Fibroblast of villous mesenchyme (primary cell): ENCODE data around the gene C19orf25. TPM values are rescaled to one million over a fixed set of nuclear protein-coding genes. Genes with fewer than 3 reads are reported as not detected.
"Not testable (repeated sequence)": the region's sequence is repeated elsewhere in the genome, so short reads cannot be mapped to it uniquely, and the experiment has no call there.

ENCODE experiments used
- DNase-seq: peaks from one replicate; pipeline ENCODE4 v3.0.0-alpha.2; 2010; ENCODE audit warnings: low read depth
- H3K4me3 ChIP-seq: 2 replicates; pipeline ENCODE4 v1.5.1; 2011; ENCODE audit warnings: low read depth, mild to moderate bottlenecking, low read length
- total RNA-seq: library from RNA; depleted of rRNA; stranded (reverse); fragments of >200 nt; gene quantifications from 2 replicates; pipeline ENCODE4 v1.2.3, GENCODE V29; 2012
- TF ChIP-seq, protein P1 (sequence below): IDR thresholded peaks from 2 replicates; pipeline ENCODE4 v1.5.1; 2012; ENCODE audit warnings: low read depth, mild to moderate bottlenecking, low read length; ENCODE audit not compliant: insufficient read depth

Gene C19orf25
- total RNA-seq, 1 donor: 32.8 TPM

DNA sequence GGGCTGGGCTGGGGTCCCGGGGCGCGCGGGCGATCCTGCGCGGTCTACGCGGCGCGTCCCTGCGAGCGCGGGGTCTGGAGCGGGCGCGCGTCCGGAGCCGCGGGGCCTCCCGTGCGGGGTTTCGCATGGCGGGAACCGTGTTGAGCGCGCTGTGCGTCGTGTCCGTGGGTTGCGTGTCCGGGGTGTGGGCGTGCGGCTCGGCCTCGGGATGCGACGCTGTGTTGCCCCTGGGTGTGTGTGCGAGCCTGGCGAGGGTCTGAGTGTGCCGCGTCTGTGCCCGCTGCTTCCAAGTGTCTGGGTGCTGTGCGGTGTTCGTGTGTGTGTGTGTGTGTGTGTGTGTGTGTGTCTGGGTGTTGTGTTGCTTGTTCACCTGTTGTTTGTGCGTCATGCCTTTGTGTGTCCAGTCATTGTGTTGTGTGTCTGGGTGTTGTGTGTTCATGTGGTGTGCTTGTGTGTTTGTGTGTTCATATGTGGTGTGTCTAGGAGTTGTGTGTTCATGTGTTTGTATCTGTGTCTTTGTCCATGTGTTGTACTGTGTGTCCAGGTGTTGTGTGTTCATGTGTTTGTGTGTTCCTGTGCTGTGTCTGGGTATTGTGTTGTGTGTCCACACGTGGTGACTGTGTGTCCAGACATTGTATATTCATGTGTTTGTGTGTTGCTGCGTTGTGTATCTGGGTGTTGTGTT lies 45.4 kb upstream of the C19orf25 start:
- no peak overlapping the region for H3K4me3 ChIP-seq
- DNase-seq: no peak
- TF ChIP-seq, protein P1, sequence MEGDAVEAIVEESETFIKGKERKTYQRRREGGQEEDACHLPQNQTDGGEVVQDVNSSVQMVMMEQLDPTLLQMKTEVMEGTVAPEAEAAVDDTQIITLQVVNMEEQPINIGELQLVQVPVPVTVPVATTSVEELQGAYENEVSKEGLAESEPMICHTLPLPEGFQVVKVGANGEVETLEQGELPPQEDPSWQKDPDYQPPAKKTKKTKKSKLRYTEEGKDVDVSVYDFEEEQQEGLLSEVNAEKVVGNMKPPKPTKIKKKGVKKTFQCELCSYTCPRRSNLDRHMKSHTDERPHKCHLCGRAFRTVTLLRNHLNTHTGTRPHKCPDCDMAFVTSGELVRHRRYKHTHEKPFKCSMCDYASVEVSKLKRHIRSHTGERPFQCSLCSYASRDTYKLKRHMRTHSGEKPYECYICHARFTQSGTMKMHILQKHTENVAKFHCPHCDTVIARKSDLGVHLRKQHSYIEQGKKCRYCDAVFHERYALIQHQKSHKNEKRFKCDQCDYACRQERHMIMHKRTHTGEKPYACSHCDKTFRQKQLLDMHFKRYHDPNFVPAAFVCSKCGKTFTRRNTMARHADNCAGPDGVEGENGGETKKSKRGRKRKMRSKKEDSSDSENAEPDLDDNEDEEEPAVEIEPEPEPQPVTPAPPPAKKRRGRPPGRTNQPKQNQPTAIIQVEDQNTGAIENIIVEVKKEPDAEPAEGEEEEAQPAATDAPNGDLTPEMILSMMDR: no peak

DNA sequence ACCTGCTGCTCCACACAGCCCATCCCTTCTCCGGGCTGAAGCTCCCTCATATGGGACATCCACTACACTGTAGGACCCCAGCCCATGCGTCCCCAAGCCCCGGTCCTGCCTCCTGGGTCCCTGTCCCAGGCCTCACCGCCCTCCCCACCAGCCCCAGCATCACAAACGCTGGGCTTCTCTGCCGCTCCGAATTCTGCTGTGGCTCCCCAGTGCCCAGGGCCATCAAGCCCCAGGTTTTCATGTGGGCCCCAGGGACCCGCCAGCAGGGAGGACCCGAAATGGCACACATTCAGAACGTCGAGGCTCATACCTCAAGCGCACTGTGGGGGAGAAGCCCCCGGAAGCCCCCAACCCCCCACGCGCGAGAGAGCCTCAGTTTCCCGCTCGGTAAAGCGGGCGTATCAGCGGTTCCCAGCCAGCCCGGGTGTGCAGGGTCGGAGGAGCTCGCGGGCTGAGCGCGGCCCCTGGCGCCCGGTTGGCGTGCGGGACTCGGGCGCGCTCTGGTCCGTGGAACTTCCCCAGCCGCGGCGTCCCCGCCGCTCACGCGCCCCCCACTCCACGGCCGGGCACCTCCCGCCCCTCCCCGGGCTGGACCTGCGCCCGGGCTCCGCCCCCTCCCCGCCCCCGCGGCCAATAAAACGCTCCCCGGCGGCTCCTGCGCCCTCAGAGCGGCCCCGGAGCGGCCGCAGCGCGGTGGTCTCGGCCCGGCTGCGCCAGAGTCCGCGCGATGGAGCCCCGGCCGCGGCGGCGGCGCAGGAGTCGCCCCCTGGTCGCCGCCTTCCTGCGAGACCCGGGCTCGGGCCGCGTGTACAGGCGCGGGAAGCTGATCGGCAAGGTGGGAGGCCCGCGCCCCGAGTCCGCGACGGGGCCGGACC lies 44.6 kb upstream of the C19orf25 start, which contains the start of gene PLK5:
Gene PLK5, plus strand, starts transcription at position 666 of the 875 bp plus-strand sequence. CDS start 2,920 bp downstream, outside the sequence.
- no peak for DNase-seq
- H3K4me3 ChIP-seq: no peak within 1 kb of the TSS
- TF ChIP-seq, protein P1: no peak

DNA sequence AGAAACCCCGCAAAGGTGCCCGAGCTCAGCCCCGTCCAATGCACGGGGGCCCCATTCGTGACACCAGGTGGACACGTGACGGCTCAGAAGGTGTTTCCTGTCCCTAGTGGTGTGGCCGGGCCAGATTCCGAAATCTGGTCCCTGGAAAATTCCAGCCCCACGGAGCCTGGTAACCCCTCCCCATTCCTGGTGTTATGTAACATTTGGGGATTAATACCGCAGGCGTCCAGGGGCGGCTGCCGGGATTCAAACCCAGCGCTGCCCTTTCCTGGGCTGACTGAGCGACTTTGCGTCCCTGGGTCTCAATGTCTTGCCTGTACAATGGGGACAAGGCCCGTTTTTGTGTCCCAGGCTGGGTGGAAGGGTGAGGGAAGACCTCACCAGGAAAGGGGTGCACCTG lies 43.8 kb upstream of the C19orf25 start:
- DNase-seq: peak; percentile 11
- TF ChIP-seq, protein P1: no peak

DNA sequence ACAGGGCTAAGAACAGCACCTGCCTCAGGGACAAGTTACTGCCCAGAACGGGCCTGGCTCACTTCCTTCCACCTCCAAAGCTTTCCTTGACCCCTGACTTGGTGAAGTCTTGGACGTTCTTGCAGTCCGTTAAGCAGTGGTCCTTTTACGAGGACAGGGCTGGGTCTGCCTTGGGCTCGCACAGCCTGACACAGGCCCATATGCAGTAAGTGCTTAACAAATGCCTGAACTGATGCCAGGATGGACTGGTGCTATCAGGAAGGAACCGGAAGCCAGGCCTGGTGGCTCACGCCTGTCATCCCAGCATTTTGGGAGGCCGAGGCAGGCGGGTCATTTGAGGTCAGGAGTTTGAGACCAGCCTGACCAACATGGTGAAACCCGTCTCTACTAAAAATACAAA lies 43.0 kb upstream of the C19orf25 start:
- TF ChIP-seq, protein P1: no peak
- peak; percentile 14 for DNase-seq
- H3K4me3 ChIP-seq: no peak overlapping the region

More for the DNA sequence above, 43.8 kb upstream of the C19orf25 start:
- no peak overlapping the region for H3K4me3 ChIP-seq

DNA sequence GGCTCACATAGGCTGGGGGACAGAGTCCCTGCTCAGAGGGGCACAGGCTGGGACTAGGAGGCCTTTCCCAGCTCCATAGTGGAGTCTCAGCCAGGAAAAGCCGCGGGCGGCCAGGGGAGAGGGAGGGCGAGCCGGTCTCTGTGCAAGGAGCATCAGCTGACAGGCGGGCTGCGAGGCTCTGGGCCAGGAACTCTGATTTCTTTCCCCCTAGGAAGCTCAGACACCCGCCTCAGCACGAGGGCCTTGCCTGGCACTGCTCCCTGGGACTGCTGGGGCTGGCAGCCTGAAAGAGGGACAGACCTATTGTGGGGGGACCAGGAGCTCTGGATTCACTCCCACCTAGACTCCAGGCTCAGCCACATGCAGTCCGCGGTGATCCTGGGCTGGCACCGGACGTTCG lies 42.6 kb upstream of the C19orf25 start:
- TF ChIP-seq, protein P1: no peak
- H3K4me3 ChIP-seq: no peak overlapping the region
- DNase-seq: no peak

DNA sequence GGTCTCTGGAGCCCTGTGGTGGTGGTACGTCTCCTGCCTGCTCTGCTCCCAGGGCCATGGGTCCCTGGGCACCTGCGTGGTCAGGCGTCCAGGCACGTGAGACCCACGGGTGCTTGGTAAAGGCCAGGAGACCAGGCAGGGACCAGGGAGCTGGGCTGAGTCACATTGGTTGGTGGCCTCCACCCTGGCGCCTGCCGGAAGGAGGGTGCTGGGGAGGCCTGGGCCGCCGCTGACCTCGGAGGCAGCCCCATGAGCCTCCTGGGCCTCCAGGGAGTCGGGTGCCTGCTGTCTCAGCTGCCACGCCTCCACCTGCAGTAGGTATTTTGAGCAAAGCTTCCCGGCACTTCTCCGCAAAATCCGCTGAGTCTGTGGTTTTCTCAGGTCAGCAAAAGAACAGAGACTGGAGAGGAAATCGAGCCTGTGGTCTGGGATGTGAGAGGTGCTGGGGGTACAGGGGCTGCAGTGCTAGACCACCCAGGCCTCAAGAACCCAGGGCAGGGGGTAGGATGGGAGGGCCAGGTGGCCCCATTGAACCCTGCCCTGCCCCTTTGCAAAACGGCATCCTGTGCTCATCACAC lies 41.3 kb upstream of the C19orf25 start:
- DNase-seq: no peak
- no peak overlapping the region for H3K4me3 ChIP-seq
- TF ChIP-seq, protein P1: no peak

DNA sequence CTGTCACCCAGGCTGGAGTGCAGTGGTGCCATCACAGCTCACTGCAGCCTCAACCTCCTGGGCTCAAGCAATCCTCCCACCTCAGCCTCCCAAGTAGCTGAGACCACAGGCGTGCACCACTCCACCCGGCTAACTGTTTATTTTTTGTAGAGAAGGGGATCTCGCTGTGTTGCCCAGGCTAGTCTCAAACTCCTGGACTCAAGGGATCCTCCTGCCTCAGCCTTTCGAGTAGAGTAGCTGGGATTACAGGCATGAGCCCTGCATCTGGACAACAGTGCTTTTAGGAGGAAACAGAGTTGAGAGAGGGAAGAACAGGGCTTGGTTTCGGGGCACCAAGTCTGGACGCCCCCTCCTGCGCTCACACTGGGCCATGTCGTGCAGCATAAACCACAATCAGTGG lies 40.8 kb upstream of the C19orf25 start:
- DNase-seq, H3K4me3 ChIP-seq: not testable (repeated sequence)
